GM18858 (cell line): Measurements from ENCODE around the gene BCL2L15.

Experiments
- ATAC-seq: cut with Tn5 transposase; IDR thresholded peaks from one replicate; pipeline ENCODE4 v1.9.1; 2021; ENCODE audit not compliant: unreplicated experiment

The BCL2L15 gene

GRCh38 chr1:113887402-113888175 lies at the start of gene BCL2L15:
Gene BCL2L15 (minus strand): TSS chr1:113887581. CDS start chr1:113887375, 206 bp downstream.
- ATAC-seq, result no peak

DNA sequence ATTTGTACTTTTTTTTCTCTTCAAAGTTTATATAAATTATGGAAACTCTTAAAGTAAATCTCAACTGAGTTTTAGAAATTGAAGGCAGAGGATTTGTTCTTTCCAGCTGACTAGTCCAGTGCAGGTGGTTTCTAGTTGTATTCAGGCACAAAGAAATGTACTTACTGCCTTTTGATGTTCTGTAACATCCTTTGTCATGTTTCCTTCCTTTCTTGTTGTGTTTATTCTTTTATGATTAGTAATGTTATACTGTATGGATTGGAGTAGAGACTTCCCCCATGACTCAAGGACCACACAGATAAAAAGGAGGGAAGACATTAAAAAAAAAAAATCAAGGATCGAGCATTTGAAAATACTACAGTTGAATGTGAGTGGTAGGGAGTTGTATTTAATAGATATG lies 49.8 kb upstream of the BCL2L15 start:
- no peak for ATAC-seq

DNA sequence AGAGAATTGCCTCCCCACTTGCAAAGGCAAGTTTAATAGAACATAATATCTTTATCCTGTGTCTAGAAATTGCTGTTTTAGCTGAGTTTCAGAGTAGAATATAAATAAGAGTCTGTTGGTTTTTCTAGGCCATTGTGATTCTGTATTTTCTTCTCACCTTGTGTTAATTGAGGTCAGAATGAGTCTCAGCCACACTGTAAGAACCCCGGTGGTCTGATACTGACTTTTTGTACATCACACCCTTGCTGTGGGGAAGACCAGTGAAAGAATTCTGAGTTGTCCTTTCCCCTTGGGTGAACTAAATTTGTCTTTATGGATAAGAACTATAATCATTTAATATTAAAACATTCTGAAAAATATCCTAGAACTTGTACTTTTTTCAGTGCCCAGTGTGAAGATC lies 48.6 kb upstream of the BCL2L15 start:
- no peak for ATAC-seq

- ATAC-seq, result no peak
Measured at GRCh38 chr1:113935176-113935575, 47.8 kb upstream of the BCL2L15 start.

GRCh38 chr1:113934511-113935055 lies 47.2 kb upstream of the BCL2L15 start:
- ATAC-seq, result no peak

- ATAC-seq, result no peak
Measured at GRCh38 chr1:113934006-113934405, 46.6 kb upstream of the BCL2L15 start.

DNA sequence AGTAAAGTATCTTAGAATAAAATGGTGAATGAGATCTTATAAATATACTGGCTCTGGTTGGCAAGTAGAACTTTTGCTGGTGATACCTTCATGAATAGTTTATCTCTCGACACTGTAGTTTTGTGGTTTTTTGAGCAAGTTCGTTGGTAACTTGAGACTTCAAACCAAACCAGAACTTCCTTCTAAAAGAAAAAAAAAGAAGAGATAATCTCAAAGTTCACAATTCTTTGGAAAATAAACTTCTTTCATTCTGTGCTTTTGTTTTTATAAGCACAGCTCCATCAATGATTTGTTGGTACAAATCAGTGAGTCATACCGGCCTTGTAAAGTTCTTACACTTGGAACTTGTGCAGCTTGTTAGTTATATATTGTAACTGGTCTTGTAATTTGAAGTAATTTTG lies 44.1 kb upstream of the BCL2L15 start:
- no peak for ATAC-seq

GRCh38 chr1:113930499-113931161 lies 43.2 kb upstream of the BCL2L15 start:
- peak; percentile 35 for ATAC-seq

- peak; percentile 15 for ATAC-seq
Measured at GRCh38 chr1:113929750-113930498, 42.5 kb upstream of the BCL2L15 start.

DNA sequence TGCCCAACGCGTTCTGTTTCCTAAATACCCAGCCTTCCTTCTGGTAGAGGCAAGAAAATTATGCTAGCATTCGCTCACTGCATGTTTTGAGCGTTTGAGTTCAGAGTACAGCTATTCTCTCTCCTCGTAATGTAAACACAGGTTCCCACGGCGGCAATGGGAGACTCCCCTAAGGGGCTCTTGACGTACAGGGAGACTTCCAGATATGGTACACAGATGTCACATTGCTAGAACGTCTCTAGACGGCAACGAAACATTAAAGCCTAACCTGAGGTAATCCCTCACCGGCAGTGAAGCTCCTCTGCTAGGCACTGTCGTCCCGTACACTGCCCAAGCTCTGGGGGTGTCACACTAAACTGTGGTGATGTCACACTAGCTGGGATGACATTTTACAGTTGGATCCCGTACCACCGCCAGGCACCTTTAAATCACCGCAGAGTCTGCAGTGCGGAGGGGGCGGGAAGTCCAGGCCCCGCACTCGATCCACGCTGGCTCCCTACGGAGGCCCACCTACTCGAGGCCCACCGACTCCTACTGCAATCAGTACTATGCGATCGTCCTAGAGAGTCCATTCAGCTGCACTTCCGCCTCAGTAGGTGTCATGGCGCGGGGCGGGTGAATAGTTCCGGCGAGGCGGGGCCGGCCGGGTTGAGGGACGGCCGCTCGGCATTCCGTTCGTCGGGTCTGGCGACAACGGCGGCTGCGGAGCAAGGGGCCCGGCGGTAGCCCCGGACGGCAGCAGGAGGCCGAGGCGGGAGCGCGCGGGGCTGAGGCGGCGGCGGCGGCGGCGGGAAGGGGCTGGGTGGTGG lies 41.8 kb upstream of the BCL2L15 start, which contains the start of gene HIPK1:
Gene HIPK1, plus strand, starts transcription at position 384 of the 809 bp plus-strand sequence.
- ATAC-seq, result peak; percentile 32

GRCh38 chr1:113928187-113928930 lies 41.0 kb upstream of the BCL2L15 start:
- no peak for ATAC-seq

DNA sequence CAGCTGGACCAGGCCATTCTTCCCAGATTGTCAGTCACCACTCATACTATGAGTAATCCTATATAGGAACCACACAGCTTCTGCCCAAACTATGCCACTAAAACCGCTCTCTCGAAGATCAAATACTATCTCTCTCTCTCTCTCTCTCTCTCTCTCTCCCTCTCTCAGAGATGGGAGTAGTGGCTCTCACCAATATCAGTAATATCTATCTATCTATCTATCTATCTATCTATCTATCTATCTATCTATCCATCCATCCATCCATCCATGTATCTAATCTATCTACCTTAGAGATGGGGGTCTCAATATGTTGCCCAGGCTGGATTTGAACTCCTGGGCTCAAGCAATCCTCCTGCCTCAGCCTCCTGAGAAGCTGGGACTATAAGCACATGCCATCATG lies 37.1 kb upstream of the BCL2L15 start:
- no peak for ATAC-seq

- no peak for ATAC-seq
Measured at GRCh38 chr1:113922957-113923356, 35.6 kb upstream of the BCL2L15 start.

GRCh38 chr1:113918243-113918642 lies 30.9 kb upstream of the BCL2L15 start:
- ATAC-seq, result no peak

DNA sequence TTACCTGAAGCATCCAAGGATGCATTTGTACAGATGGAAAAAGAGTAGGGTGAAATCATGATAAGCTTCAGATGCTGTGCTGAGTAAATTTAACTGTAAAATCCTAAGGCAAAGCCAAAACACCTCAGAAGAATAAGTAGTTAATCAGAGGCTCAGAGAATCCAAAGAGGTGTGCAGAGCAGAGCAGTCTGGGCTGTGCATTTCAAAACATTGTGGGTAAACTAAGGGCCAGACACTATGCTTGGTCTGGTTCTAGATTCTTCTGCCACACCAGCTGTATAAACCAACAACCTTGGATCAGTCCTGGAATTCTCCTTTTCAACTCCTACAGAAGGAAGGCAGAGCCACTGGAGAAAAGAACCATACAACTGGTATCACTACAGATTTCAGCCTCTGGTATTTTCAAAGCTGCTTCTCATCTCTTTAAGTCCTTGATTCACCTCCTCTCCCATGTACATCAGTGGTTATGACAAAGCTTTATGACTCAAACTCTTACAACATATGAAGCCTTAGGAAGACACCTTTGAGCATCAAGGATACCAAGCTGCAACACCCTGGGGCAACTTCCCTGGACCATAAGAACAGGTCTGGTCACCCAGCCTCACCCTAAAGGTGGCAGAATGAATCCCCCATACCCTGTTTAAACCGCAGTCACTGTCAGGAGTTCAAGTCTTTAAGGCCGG lies 30.2 kb upstream of the BCL2L15 start:
- no peak for ATAC-seq

GRCh38 chr1:113916974-113917373 lies 29.6 kb upstream of the BCL2L15 start:
- no peak for ATAC-seq

- no peak for ATAC-seq
Measured at GRCh38 chr1:113913887-113914664, 26.7 kb upstream of the BCL2L15 start.

DNA sequence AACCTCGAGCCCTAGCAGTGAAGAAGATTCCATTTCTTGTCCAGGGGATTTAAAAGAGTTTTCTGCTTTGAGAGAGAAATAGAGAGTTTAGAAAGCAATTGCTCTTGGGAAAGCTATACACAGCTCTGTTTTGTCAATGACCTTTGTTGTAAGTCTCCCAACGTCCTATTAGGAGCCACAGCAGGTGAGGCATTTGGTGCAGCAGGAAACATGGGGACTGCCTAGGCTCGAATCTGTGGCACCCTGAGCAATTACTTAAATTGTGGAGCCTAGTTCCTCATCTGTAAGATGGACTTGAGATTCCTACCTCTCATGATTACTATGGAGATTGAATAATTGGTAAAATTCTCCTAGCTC lies 25.9 kb upstream of the BCL2L15 start:
- ATAC-seq, result no peak
